Sciatic nerve (tissue), 2 donors: ENCODE measurements around the gene AKAP8L. TPM values are rescaled to one million over a fixed set of nuclear protein-coding genes. Genes with fewer than 3 reads are reported as not detected.
"Not testable (repeated sequence)": the region's sequence is repeated elsewhere in the genome, so short reads cannot be mapped to it uniquely, and the experiment has no call there.

Experiments
- ATAC-seq: fragments of 200-7000 bp; cut with Tn5 transposase; one replicate; pipeline ENCODE4 v1.9.1; 2020; ENCODE audit warnings: mild to moderate bottlenecking, moderate library complexity
- DNase-seq: peaks from one replicate; pipeline ENCODE4 v3.0.0-alpha.2; 2020; ENCODE audit warnings: low spot score
- intact Hi-C: fragments of 100-400 bp; cut with DNase I; formaldehyde crosslinking; loops from one replicate; pipeline ENCODE4 v1.14.2; 2022
- total RNA-seq: library from RNA; stranded (reverse); fragmentation: NEBNext Ultra II Directional; extraction: Animal tissue kit (Norgen Biotek cat#: 25700); gene quantifications from one replicate; pipeline ENCODE4 v1.2.1, GENCODE V29; 2021
- donor health status: DM: no; HTN: no; CAD: no.
- donor health status: DM: no; HTN: no; CAD: no.

AKAP8L gene
- total RNA-seq, 1 donor from 2014 or later = 109 TPM

DNA sequence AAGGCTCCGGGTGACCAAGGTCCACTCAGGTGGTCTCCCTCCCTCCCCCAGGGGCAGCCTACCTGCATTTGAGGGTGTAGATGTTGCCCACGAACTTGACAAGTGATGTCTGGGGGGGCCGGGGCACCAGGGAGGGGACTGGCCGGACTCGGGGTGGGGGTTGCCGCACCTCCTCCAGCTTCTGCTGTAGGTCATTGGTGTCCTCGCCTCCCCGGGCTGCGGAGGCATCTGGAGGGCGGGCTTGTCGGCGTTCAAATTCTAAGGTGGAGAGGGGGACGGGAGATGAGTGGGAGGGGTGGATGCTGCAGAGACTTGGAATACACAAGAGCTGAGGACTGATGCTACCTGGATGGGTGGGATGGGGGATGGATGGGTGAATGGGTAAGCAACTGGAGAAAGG lies 5.3 kb upstream of the AKAP8L start:
- intact Hi-C loops = no loop called here
- ATAC-seq = no peak
- DNase-seq = no peak

DNA sequence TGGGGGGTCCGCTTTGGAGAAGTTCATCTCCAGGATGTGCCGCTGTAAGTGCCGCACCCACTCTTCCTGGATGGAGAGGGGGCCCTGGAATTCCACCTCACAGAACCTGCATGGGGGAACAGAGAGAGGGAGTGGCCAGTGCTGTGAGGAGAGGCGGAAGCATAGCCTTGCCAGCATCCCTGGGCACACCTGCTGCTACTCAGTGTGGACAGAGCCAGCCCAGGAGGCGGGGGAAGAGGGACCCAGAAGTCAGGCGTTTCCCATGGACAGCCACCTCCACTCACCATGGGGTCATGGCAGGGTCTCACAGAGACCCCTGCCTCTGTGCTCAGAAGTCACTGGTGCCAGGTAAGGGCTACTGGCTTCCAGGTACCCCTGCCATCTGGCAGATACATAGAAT lies 4.3 kb upstream of the AKAP8L start:
- ATAC-seq (no peak), DNase-seq (no peak)
- intact Hi-C loops = no loop called here

DNA sequence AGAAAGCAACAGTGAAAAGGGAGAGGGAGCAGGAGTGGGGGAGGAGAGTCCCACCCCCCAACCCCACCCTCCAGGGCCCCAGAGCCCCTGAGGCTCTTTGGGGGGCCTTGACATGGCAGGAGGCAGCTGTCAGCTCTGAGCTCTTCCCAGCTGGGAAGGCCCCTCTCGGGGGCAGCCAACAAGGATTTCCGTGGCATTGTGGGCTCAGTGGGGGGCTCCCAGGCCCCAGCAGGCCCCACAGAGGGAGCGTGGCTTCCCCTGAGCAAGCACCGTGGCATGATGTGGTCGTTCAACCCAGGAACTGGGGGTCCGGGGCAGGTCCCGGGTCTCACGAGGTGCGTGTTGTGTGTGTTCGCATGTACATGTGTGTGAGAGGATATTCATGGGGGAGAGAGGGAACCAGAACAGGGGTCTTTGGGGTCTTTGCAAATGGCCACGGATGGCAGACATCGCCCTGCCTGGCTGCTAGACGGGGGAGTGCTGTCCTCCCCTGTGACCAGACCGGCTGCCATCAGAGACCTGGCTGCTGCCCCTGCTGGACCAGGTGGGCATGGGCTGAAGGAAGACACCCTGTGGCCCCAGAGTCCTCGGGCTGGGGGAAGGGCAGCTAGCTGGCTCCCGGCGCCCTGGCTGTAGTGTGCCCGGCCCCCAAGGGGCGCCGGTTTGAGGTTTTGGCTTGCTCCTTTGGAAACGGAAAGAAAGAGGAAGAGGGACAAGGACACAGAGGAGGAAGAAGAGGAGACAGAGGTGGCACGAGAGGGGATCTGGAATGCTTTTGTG lies 3.7 kb upstream of the AKAP8L start:
- ATAC-seq (no peak), DNase-seq (no peak)
- intact Hi-C loops = no loop called here

DNA sequence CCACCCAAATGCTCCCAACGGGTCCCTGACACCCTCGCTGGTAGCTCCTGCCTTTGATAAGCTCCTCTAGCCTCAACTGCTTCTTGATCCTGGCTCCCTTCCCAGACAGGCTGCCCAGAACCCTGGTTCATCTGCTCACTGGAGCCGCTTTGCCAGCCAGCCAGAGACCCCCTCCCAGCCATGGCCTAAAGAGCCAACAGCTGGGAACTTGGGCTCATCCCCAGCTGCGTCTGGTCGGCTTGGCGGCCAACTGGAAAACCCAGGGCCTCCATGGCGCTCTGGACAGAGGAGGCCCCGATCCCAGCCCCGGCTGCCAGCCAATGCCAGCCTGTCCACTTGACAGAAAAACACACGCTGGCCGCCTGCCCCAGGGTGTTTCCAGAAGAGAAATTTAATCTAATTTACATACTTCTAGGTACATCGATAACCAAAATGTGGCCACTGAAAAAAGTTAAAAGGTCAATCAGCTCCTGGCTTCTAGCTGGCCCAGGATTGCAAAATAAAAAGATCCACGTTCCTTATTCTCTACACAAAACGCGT lies 3.0 kb upstream of the AKAP8L start:
- DNase-seq (no peak), ATAC-seq (no peak)
- intact Hi-C loops = no loop called here

DNA sequence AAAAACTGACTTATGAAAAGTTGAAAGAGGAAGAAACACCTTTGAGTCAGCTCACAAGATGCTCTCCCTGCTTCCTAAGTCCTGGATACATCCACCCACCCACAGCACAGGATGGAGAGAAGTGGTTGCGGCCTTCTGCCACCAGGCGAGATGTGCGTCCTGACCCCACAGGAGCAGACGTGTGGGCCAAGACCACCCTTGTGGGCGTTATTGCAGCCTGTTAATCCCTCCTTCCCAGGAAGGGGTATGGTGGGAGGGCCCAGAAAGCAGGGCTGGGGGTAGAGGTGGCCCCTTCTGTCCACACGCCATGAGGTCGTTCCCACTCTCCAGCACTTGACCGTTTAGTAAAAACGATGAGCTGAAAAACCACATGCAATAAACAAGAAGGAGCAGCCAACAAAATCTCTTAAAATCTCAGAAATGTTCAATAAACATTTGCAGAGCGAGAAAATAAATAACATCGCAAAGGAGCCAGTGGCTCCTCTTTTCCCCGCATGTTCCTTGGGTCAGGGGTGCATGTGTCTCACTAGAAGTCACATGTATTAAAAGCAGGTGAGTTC lies 2.4 kb upstream of the AKAP8L start:
- DNase-seq = no peak
- intact Hi-C loops = no loop called here
- no peak for ATAC-seq

DNA sequence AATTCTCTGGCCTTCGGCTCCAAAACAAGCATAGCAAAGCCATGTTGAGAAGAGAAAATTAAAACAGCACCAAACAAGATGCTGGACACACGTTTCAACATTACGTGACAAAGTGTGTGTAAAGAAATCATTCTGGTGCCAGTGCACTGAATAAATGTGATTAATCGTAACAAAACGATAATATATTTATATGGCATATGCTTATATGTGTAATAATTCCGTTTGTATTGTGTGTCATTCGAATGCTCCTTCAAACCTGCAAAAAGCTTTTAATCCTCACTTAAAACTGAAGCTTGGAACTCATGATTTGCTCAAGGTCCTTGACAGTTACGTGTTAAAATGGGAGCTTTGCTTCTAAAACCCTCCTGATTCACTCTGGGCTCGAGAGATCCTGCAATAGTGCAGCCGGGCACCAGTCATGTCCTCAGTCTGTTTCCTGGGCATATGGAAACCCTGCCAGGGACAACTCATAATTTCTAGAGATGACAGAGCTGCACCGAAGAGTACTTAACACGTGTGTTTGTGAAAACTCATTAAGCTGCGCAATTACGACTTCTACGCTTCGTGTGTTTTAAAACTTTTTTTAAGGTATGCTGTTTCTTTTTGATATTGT lies 731 bp upstream of the AKAP8L start:
- no peak for ATAC-seq
- intact Hi-C loops = no loop called here
- no peak for DNase-seq

DNA sequence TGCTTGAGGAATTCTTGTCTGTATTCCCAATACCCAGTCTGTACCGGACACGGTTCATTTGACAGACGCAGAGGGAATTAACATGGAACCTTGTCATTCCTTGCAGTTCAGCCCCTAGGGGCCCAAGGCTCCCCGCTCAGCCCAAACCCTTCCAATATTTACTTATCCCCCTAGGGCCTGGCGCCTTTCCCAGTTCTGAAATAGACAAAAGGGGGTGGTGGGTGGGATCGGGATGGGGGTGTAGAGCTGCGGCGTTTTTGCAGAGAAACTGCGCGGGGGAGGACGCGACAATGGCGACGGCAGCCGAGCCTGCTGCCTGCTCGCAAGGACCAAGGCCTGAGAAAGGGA lies 583 bp downstream of the AKAP8L start:
- no peak for DNase-seq
- intact Hi-C loops = no loop called here
- ATAC-seq = no peak

DNA sequence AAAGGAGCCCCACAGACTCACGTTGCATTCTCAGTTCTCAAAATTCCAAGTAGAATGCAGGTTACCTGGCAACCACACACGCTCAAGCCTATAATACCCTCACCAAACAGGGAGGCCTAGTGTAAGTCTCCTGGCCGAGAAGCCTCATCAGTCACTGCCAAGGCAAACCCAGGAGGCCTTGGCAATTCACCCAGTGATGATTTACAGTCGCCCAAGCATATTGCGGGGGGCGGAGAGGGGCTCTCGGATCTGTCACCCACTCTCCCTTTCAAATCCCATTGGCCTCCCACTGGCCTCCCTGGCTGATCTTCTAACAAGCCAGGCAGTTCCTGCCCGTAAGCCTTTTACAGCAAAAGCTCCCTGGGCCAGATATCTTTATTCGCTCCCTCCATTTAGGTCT lies 1.1 kb downstream of the AKAP8L start:
- DNase-seq (no peak), ATAC-seq (no peak)
- intact Hi-C loops = no loop called here

DNA sequence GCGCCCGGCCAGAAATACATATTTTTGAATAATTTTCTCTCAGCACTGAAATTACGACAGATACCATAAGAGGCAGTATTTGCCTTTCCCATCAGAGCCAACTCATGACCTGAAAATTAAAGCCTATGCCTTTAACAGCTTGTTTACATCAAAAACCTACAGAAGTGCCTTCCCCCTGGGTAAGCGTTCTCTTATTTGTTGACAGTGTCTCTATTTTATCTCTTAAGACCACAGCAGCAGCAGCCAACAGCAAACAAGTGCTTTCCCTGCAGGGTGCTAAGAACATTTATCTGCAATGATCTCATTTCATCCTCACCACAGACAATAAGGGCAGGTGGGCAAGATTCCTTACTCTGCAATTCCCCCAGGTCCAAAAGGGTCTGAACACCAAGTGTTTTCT lies 6.0 kb downstream of the AKAP8L start:
- intact Hi-C loops = no loop called here
- no peak for ATAC-seq
- DNase-seq = no peak

DNA sequence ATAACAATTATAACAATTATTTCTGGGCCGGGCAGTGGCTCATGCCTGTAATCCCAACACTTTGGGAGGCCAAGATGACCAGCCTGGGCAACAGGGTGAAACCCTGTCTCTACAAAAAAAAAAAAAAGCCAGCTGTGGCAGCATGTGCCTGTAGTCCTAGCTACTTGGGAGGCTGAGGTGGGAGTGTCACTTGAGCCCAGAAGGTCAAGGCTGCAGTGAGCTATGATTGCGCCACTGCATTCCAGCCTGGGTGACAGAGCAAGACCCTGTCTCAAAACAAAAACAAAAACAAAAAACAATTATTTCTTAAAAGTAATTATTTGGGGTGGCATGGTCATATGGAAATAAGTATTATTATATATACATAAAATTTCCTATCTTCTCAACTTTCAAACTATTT lies 7.4 kb downstream of the AKAP8L start:
- ATAC-seq, intact Hi-C loops, DNase-seq: not testable (repeated sequence)

DNA sequence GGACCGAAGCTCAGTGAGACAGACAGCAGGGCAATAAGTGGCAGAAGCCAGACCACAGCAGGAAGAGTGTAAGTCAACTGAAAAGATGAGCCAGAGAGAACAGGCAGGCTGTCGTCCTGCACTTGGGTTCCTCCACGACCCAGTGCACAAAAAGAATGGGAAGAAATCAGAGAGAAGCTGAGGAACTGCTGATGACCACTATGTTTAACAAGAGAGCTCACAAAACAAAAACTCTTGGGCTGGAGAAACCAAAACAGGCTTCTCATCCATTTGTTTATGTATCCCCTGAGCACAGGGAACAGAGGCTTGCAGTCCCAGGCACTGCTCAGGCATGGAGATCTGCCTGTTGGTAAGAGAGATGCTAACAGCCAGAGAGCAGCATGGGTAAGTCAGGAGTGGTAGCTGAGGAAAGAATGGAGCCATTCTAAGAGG lies 14.0 kb downstream of the AKAP8L start:
- DNase-seq = peak; percentile 4
- intact Hi-C loops = no loop called here
- ATAC-seq = no peak

DNA sequence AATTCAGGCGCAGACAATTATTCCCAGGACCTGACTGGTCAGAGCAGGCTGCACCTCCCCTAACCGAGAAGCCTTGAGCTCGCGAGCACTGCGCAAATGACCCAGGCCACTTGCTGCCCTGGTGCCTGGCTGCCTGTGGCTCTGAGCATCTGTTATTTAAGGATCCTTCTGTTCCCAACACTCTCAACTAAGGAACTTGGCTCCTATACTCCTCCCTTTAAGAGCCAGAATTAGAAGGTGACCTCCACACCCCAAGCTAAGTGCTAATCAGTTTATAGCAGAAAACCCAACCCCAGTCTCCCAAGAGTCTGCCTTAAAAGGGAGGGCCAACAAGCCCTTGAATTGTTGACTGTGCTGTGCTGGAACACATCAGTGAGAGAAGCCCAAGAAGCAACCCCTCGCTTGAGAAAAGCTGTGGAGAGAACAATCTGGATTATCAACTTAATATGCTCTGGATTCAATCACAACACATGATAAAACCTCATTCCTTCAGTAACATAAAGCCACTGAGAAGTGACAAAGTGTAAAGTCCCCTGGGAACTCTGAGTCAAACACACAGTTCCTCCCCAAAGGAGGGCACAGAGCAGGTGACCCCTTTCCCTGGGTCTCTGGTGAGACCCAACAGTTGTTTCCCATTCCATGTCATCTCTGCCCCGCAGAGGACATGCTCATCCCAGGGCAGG lies 14.6 kb downstream of the AKAP8L start:
- ATAC-seq (peak; percentile 69), DNase-seq (peak; percentile 39)
- intact Hi-C loops = no loop called here

DNA sequence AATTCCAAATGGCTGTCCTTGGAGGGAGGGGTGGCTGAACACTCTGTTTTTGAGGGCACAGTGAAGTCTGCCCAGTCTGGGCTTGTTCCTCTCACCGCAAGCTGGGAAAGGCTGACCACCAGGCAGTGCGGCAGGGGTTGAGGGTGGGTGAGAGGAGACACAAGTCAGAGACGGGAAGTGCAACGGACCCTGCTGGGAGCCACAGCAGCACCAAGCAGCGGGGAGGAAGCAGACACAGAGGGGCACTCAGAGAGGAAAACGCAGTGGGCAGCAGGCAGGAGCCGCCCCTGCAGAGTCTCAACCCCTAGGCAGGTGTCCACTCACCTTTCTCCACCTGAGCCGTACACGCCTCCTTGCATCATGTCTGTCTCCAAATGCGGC lies 15.6 kb downstream of the AKAP8L start:
- no peak for ATAC-seq
- peak; percentile 41 for DNase-seq
- intact Hi-C loops = no loop called here

DNA sequence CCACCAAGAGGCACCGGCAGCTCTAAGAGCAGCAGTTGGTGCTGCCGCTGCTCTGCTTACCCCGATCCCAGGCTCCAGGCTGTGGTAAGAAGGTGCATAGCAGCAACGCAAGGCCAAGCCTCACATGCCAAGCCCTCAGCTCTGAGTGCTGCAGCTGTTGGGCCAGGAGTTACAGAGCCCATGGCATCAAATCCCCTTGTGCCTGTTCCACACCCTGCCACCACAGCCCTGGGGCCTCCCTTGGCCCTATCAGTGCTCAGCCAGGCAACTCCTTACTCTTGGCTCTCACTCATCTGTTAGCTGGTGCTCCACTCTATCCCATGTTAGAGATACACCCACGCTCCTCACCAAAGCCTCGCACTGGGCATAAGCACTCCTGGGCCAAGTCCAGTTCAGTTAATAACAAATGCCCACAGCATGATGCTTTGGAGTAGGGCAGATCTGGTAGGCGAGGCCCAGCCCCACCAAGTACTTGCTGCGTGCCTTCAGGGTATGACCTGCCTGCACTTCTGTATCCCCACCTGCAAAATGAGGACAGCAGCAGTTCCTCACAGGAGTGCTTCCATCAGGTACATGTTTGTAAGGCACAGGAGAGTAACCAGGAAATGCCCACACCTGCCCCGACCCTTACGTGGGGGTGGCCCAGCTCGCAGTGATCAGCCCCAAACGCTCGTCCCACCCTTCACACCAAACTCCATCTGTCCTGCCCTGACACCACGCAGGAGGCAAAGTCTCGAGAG lies 16.2 kb downstream of the AKAP8L start:
- ATAC-seq (no peak), DNase-seq (peak; percentile 41)
- intact Hi-C loops = no loop called here

DNA sequence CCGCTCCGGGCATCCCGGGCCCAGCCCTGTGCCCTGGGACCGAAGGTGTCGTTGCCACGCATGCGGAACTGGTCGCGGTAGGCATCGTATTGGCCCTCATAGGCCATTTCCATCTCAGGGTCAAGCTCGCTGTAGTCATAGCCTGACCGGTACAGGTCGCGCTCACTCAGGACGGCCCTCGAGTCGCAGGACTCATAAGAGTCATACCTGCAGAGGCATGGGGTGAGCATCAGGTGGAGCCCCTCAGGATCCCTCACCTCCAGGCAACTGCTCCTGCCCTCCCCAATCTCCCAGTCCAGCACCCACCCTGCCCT lies 17.4 kb downstream of the AKAP8L start:
- ATAC-seq (no peak), DNase-seq (peak; percentile 47)
- intact Hi-C loops = no loop called here

DNA sequence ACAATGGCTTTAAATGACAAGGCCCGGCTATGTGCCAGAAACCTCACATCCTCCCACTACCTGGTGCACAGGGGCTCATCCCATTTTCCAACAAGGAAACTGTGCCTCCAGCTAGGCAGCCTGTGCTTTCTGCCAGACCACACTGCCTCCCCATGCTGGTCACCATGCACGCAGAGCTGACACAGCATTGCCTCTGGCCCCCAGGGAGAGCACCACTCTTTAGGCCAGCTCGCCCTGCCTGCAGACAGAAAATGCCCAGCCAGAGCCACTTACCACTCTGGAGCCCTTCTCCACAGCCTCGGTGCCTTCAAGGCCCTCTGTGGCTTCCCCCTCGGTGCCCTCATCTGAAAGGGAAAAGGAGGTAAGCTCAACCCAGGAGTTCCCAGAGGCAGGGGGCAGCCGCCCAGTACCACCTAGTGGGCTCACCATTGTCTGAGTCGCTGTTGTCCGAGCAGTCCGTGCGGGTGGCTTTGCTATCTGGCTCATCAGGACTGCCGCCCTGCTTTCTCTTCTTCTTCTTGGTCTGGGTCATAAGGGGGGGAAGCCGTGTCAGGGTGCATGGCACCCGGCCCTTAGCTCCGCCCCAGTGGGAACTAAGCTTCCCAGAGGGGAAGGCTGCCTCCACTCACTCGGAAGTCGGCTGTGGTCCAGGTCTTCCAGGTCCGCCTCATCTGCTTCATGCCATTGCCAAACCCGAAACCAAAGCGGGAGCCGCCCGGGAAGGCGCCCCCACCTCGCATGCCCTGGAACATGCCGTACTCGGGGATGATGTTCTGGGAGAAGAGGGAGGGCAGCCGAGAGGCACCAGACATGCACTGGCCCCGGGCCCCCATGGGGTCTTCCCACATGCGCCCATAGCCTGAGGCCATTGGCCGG lies 18.0 kb downstream of the AKAP8L start:
- DNase-seq (peak; percentile 55), ATAC-seq (peak; percentile 55)
- intact Hi-C loops = no loop called here

DNA sequence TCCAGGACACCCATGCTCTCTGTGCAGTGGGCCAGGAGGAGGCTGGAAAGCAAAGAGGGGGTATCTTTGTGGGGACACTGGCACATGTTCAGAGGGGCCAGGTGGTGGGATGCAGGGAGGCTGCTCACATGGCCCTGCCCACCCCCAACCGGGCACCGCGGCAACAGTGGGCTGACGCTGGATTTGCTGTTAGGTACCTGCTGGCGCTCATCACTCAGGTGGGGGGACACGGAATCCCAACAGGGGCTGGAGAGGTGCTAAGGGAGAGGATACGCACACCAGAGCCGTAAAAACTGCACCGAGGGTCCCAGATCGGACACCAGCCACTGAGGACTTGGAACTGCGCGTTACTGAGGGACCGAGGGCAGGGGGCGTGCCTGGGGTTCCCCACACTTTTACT lies 19.2 kb downstream of the AKAP8L start:
- DNase-seq = peak; percentile 44
- no peak for ATAC-seq
- intact Hi-C loops = no loop called here

DNA sequence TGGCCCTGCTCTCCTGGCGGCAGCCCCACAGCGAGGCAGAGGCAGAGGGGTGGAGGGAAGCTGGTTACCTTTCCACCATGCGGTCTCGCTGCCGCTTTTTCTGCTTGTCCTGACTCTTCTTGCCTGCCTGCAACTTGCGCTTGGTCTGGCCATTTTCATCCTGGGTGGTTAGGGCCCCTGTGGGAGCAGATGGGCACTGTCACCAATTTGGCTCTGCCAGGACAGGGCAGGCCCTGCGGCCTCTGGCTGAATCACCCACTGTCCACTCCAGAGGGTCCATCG lies 19.6 kb downstream of the AKAP8L start:
- no peak for ATAC-seq
- intact Hi-C loops = no loop called here

More for the DNA sequence above, 19.6 kb downstream of the AKAP8L start:
- DNase-seq = no peak
